HG02943 (cell line): ENCODE measurements around the gene NIBAN1.
A peak's percentile ranks its signal among the peaks of the same experiment; 100 is the strongest.
"Not testable (repeated sequence)": the region's sequence is repeated elsewhere in the genome, so short reads cannot be mapped to it uniquely, and the experiment has no call there.

Source experiments
- ATAC-seq: cut with Tn5 transposase; IDR thresholded peaks from one replicate; pipeline ENCODE4 v1.9.1; 2021; ENCODE audit warnings: mild to moderate bottlenecking, low read depth, moderate library complexity; ENCODE audit not compliant: unreplicated experiment

Gene NIBAN1

GRCh38 chr1:184974056-184974836, at the start of gene NIBAN1:
Gene NIBAN1 (minus strand): TSS chr1:184974508. CDS start chr1:184974356, 152 bp downstream.
- peak; percentile 69 for ATAC-seq

- no peak for ATAC-seq
Measured at GRCh38 chr1:185017966-185018365, 43.7 kb upstream of the NIBAN1 start.

GRCh38 chr1:185017338-185017737, 43.0 kb upstream of the NIBAN1 start:
- ATAC-seq, result no peak

DNA sequence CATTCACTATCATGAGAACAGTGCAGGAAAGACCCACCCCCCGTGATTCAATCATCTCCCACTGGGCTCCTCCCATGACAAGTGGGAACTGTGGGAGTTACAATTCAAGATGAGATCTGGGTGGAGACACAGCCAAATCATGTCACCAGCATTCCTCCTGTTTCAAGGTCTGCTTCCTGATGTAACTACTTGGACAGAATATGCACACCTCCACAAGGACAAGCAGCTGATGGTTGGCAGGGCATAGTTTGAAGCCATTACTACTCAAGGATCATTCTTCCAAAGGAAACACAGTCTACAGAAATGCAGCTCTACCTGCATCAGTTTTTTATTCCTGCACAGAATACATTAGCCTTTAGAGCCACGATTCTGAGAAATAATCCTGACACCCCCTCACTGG, 42.6 kb upstream of the NIBAN1 start:
- ATAC-seq, result no peak

GRCh38 chr1:185015631-185016030, 41.3 kb upstream of the NIBAN1 start:
- no peak for ATAC-seq

- no peak for ATAC-seq
Measured at GRCh38 chr1:185014941-185015340, 40.6 kb upstream of the NIBAN1 start.

DNA sequence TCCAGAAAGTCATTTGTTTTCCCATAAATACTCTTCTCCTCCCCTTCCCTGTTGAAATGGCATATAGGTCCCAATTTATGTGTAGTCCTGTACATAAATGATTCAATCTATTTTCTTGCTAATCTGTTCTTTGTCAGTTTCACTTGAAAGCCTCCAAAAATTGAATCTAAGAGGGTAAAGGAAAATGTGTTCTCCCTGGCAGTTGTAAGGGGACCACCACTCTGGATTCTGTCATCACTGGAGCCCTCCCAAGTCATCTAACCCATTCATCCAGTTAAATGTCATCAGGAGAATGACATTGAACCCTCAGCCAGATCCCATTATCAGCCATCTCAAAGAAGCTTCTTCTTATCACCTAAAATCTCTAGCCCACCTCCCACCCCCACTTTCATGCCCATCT, 36.1 kb upstream of the NIBAN1 start:
- no peak for ATAC-seq

- no peak for ATAC-seq
Measured at GRCh38 chr1:185008838-185009237, 34.5 kb upstream of the NIBAN1 start.

DNA sequence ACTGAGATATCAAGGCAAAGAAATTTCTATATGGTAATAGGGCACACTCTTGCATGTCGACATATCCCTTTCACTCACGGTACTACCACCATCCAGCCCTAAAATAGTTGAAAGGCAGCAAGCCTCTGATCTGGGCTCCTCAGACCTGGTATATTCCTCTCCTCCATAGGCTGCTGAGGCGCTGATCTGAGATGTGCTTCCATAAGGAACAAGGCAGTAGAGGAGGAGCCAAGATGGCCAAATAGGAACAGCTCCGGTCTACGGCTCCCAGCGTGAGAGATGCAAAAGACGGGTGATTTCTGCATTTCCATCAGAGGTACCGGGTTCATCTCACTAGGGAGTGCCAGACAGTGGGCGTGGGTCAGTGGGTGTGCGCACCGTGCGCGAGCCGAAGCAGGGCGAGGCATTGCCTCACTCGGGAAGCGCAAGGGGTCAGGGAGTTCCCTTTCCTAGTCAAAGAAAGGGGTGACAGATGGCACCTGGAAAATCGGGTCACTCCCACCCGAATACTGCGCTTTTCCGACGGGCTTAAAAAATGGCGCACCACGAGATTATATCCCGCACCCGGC, 27.1 kb upstream of the NIBAN1 start:
- ATAC-seq, result not testable (repeated sequence)

DNA sequence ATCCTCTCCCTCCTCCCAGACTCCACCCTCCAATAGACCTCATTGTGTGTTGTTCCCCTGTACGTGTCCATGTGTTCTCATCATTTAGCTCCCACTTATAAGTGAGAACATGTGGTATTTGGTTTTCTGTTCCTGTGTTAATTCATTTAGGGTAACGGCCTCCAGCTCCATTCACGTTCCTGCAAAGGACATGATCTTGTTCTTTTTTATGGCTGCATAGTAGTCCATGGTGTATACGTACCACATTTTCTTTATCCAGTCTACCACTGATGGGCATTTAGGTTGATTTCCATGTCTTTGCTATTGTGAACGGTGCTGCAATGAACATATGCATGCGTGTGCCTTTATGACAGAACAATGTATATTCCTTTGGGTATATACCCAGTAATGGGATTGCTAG, 25.7 kb upstream of the NIBAN1 start:
- not testable (repeated sequence) for ATAC-seq

- ATAC-seq, result no peak
Measured at GRCh38 chr1:184994301-184994700, 20.0 kb upstream of the NIBAN1 start.

GRCh38 chr1:184992271-184992670, 18.0 kb upstream of the NIBAN1 start:
- no peak for ATAC-seq

- no peak for ATAC-seq
Measured at GRCh38 chr1:184990204-184990603, 15.9 kb upstream of the NIBAN1 start.

DNA sequence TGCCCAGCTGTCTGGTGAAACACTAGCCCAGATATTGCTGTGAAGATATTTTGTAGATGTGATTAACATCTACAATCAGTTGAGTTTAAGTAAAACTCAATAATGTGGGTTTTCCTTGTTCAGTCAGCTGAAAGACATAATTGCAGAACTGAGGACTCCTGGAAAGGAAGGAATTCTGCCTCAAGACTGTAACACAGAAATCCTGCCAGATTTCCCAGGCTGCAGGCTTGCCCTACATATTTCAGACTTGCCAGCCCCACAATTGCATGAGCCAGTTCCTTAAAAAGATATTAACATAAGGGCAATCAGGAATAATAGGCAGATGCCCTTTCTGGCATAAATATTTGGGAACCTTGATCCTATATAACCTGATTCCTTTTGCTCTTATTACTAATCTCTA, 14.2 kb upstream of the NIBAN1 start:
- ATAC-seq, result no peak

DNA sequence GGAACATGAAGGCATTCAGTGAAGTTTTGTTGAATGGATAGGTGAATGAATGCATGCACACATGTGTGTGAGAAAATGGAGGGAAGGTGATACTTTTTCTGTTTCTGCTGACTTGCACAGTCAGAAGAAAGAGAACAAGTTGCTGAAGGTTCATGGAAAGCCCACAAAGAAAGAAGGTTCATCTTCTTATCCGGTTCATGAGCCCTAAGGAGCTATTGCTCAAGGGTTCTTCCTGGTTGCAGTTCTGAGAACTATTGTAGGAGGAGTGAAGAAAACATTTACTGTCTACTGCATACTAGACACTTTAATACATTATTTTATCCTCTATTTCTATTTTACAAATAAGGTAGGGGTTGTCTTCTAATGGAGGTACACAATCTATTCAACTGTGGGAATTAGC, 13.4 kb upstream of the NIBAN1 start:
- ATAC-seq, result no peak

GRCh38 chr1:184986250-184986649, 11.9 kb upstream of the NIBAN1 start:
- no peak for ATAC-seq

GRCh38 chr1:184982002-184982954, 8.0 kb upstream of the NIBAN1 start:
- ATAC-seq, result peak; percentile 98

- no peak for ATAC-seq
Measured at GRCh38 chr1:184980726-184981125, 6.4 kb upstream of the NIBAN1 start.

DNA sequence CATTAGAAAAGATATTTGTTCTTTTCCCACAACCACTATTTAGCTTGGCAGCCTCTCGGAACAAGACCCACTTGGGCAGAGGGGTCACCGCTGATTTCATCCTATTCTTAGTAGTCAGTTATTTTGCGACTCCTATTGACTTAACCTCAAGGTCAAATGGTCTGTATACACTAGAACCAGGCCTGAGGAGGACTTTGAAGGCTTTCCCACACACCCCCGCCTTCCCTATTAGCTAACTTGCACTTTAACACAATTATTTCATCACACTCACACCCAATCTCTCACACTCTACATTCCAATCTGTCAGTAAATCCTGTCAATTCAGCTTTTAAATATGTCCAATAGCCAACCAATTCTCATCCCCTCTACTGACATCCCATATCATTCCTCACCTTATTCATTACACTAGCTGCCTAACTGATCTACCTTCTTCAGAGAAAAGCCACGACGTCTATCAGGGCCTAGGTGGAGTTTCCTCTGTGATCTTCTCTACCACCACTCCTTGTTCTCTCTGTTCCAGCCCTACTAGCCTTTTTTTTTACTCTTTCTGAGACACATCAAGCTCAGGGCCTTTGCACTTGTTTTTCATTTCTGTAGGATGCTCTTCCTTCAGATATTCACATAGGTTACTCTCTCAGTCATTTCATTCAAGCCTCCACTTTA, 1.0 kb upstream of the NIBAN1 start:
- ATAC-seq, result no peak

- no peak for ATAC-seq
Measured at GRCh38 chr1:184974837-184975115, 468 bp upstream of the NIBAN1 start.
